Measurements from ENCODE around the gene ENAM.
A peak's percentile ranks its signal among the peaks of the same experiment; 100 is the strongest.

The ENAM gene

GRCh38 chr4:70624226-70624793 is 4.2 kb upstream of the ENAM start:
- no peaks in the 10 kb centered on the region for H3K27me3 ChIP-seq (ENCODE audit: control insufficient read depth, low read length)
- H3K4me2 ChIP-seq (ENCODE audit: low read length), result no peak overlapping the region
- no peaks in the 10 kb centered on the region for H3K9me2 ChIP-seq (replicated peaks; ENCODE audit: control insufficient read depth, low read length)

GRCh38 chr4:70627620-70628019 is 924 bp upstream of the ENAM start:
- no peaks in the 10 kb centered on the region for H3K79me2 ChIP-seq (ENCODE audit: control insufficient read depth, low read length)
- no peaks in the 10 kb centered on the region for H3K9me2 ChIP-seq (replicated peaks; ENCODE audit: control insufficient read depth, low read length)
- H3K9me3 ChIP-seq (ENCODE audit: control insufficient read depth, insufficient read depth, low read length), result no peaks in the 10 kb centered on the region
- no peaks in the 10 kb centered on the region for H4K20me1 ChIP-seq (ENCODE audit: control insufficient read depth, insufficient read depth, low read depth, low read length)
- no peak overlapping the region for H3K4me2 ChIP-seq (ENCODE audit: low read length)
- no peak for TF ChIP-seq CTCF (IDR thresholded peaks at IDR 0.05; ENCODE audit: low read depth, low read length, poor library complexity, severe bottlenecking)
- no peak for TF ChIP-seq EZH2phosphoT487 (IDR thresholded peaks at IDR 0.05; ENCODE audit: borderline replicate concordance, low read length)
- H3K27me3 ChIP-seq (ENCODE audit: control insufficient read depth, low read length), result no peaks in the 10 kb centered on the region
- no peak overlapping the region for H3K4me3 ChIP-seq (ENCODE audit: low read length)
- H3K27ac ChIP-seq (ENCODE audit: low read depth, low read length), result no peak overlapping the region
- H3K4me1 ChIP-seq (ENCODE audit: control insufficient read depth, low read length), result peaks cover 28% of the 10 kb centered on the region
- peaks cover 10% of the 10 kb centered on the region for H3F3A ChIP-seq (ENCODE audit: control insufficient read depth, insufficient read depth)
- no peaks in the 10 kb centered on the region for H3K36me3 ChIP-seq (ENCODE audit: control insufficient read depth, low read length)

More at GRCh38 chr4:70624226-70624793, 4.2 kb upstream of the ENAM start:
- Histone ChIP-seq H3K4me3 (ENCODE audit: low read length) (no peak overlapping the region), H3K4me1 (ENCODE audit: control insufficient read depth, low read length) (peaks cover 17% of the 10 kb centered on the region), H3K36me3 (ENCODE audit: control insufficient read depth, low read length) (no peaks in the 10 kb centered on the region), H3K9me3 (ENCODE audit: control insufficient read depth, insufficient read depth, low read length) (no peaks in the 10 kb centered on the region), H3K27ac (ENCODE audit: low read depth, low read length) (no peak overlapping the region), H3F3A (ENCODE audit: control insufficient read depth, insufficient read depth) (peaks cover 12% of the 10 kb centered on the region), H4K20me1 (ENCODE audit: control insufficient read depth, insufficient read depth, low read depth, low read length) (no peaks in the 10 kb centered on the region), H3K79me2 (ENCODE audit: control insufficient read depth, low read length) (no peaks in the 10 kb centered on the region)
- TF ChIP-seq EZH2phosphoT487 (IDR thresholded peaks at IDR 0.05; ENCODE audit: borderline replicate concordance, low read length), result no peak
- TF ChIP-seq CTCF (IDR thresholded peaks at IDR 0.05; ENCODE audit: low read depth, low read length, poor library complexity, severe bottlenecking), result no peak

- TF ChIP-seq CTCF (IDR thresholded peaks at IDR 0.05; ENCODE audit: low read depth, low read length, poor library complexity, severe bottlenecking), result no peak
- no peak for TF ChIP-seq EZH2phosphoT487 (IDR thresholded peaks at IDR 0.05; ENCODE audit: borderline replicate concordance, low read length)
- Histone ChIP-seq H3K27ac (ENCODE audit: low read depth, low read length) (no peak overlapping the region), H3K27me3 (ENCODE audit: control insufficient read depth, low read length) (no peaks in the 10 kb centered on the region), H3K79me2 (ENCODE audit: control insufficient read depth, low read length) (no peaks in the 10 kb centered on the region), H3K36me3 (ENCODE audit: control insufficient read depth, low read length) (no peaks in the 10 kb centered on the region), H3K9me3 (ENCODE audit: control insufficient read depth, insufficient read depth, low read length) (no peaks in the 10 kb centered on the region), H3F3A (ENCODE audit: control insufficient read depth, insufficient read depth) (0 out of 2 replicates have a peak, but pooled peaks cover 2% of the 10 kb centered on the region), H4K20me1 (ENCODE audit: control insufficient read depth, insufficient read depth, low read depth, low read length) (no peaks in the 10 kb centered on the region), H3K4me1 (ENCODE audit: control insufficient read depth, low read length) (peaks cover 28% of the 10 kb centered on the region), H3K9me2 (replicated peaks; ENCODE audit: control insufficient read depth, low read length) (no peaks in the 10 kb centered on the region), H3K4me3 (ENCODE audit: low read length) (0 out of 2 replicates have a peak overlapping the region, but pooled peaks have one; percentile 3), H3K4me2 (ENCODE audit: low read length) (peak overlapping the region; percentile 36)
Observed at GRCh38 chr4:70629469-70630090, 1.0 kb downstream of the ENAM start.

Measured in DOHH2 (cell line).